ENCODE results near the gene CSRP3.

Gene CSRP3

DNA sequence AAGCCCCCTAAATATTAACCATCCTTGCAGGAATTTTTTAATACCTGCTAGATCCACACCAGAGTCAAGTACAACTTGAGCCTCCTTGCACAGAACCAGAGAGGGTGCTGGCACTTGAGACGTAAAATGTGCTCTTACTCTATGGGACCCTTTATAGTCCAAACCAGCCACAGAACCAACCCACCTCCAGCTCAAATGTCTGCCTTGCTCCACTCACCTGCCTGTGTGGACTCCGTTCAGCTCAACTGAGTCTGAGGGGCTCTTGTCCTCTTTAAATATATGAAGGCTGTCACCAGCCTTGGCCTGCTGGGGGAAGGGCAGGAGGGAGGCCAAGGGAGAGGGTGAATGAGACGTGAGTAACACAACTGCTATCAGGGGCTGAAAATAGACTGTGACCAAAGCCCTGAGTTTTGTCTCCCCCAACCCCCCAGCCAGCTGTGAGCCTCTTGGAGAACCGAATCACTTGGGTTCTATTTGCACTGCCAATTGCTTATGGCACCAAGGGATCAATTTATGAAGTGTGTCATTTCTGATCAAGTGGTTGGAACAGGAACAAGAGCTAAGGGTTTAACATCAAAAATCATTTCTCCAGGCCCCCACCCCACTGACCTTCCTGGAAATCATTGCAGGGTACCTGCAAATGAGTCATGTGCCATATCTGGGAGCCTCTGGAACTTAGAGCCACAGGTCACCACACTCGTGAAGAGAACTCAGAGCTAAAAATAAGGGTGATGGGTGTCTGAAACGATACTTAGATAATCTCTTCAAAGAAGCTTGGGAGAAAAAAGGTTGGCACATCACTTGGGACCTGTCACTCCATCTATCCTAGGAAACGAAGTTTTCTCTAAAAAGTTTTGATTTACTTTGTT is at the start of gene CSRP3:
Gene CSRP3 (minus strand): TSS at position 247 of the 869 bp plus-strand sequence. CDS start 9,535 bp downstream, outside the sequence.
- no peak for DNase-seq (ENCODE audit: low spot score)

DNA sequence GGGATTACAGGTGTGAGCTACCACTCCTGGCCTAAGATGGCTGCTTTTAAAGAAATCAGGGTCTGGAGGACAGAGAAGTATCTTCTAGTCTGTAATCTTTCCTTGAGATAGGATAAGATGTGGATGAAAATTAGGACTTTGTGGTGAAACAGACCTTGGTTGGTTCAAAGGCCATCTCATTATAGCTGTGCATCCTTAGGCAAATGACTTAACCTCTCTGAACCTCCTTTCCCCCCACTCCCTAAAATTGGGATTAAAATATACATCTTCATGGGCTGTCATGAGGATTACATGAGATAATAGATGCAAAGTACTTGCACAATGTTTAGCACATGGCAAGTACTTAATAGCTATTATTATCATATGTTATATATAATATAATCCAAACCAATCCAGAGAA is 49.8 kb upstream of the CSRP3 start:
- no peak for DNase-seq (ENCODE audit: low spot score)

DNA sequence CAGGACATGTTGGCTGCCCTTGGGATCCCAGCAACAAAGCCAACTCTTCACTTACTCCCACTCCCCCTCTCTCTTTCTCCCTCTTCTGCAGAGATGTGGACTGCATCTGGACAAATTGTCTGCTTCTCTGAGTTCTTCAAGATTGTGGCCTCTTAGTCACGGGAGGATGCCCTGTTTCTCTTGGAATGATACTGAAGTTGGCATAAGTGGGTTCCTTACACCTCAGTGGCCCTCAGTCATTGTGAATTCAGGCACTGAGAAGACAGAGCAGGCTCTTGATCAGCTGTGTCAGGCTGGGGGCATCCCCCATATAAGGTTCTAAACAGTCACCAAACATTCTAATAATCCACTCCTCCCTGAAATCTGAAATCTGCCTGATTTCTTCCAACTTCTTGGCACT is 45.0 kb upstream of the CSRP3 start:
- DNase-seq (ENCODE audit: low spot score) = no peak

GRCh38 chr11:19245351-19245750 is 43.6 kb upstream of the CSRP3 start:
- DNase-seq (ENCODE audit: low spot score) = no peak

- no peak for DNase-seq (ENCODE audit: low spot score)
Measured at GRCh38 chr11:19244621-19245020, 42.8 kb upstream of the CSRP3 start.

GRCh38 chr11:19244084-19244483 is 42.3 kb upstream of the CSRP3 start:
- no peak for DNase-seq (ENCODE audit: low spot score)

- no peak for DNase-seq (ENCODE audit: low spot score)
Measured at GRCh38 chr11:19243613-19244012, 41.8 kb upstream of the CSRP3 start.

DNA sequence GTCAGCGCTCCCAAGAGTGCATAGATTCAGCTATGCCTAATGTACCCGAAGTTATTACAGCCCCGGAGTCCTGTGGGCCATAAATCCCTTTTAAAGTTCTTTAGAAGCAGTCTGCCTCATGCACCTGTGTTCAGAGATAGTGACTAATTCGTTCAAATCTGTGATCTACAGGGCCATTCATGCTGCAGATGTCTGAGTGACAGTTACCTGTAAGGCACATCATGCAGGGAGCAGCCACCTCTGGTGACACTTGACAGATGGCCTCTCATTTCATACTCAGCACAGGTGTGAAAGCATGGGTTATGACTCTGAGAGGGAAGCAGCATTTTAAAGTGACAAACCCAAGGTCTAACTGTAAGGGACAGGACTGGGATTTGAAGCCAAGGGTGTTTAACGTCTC is 41.4 kb upstream of the CSRP3 start:
- DNase-seq (ENCODE audit: low spot score) = no peak

DNA sequence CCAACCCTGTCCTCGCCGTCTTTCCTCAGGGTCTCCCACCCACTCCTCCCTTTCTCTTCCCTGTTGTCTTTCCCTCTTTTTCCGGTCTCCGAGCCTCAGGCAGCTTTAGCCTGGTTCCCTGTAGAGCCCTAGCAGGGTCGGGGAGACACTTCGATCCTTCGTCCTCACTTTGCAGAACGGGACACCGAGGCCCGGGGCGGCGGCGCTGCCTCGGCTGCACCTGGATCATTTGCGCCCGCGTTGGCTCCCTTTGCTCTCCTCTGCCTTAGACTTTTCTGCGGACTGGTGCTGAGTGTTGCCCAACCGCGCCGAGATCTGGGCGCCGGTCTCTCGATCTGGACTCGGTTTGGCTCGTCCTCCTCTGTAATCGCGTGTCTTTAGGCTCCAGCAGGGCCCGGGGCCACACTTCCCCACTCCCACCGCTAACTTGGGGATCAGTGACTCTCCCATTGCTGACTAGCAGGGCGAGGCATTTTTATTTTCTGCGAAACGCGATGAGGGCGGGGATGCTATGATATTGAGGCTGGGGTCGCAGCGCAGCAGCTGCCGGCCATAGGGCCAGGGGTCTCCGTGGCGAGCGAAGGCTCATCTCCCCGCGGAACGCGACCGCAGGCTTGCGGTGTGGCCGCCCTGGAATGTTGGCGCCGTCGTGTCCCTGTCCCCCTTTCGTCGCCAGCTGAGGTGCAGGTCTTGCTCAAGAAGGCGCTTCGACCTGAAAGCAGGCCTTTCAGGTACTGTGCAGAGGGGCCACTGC is 40.6 kb upstream of the CSRP3 start:
- no peak for DNase-seq (ENCODE audit: low spot score)

- DNase-seq (ENCODE audit: low spot score) = no peak
Measured at GRCh38 chr11:19241260-19242178, 39.7 kb upstream of the CSRP3 start.

GRCh38 chr11:19240420-19241259 is 38.9 kb upstream of the CSRP3 start, which contains the start of gene E2F8:
TSS of gene E2F8 (minus strand) at chr11:19240945. CDS start at chr11:19240121, 824 bp downstream.
- DNase-seq (ENCODE audit: low spot score) = peak; percentile 90

- no peak for DNase-seq (ENCODE audit: low spot score)
Measured at GRCh38 chr11:19239039-19239438, 37.3 kb upstream of the CSRP3 start.

DNA sequence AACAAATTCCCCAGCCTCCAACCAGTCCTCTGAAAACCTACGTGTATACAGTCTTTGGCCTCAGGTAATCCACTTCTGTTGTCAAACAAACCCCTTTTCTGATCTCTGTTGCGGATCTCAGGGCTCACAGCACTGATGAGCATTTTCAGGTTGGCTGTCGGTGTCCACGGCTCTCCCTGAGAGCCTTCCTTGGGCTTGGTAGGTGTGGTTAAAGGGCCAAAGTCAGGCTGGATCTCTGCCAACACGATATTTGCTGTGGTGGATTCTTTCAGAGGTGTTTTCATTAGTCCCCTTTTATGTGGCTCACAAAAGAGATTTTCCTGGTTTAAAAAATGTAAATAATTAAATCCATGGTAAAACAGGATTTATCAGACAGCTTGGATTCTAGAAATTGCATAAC is 36.0 kb upstream of the CSRP3 start:
- DNase-seq (ENCODE audit: low spot score) = no peak

DNA sequence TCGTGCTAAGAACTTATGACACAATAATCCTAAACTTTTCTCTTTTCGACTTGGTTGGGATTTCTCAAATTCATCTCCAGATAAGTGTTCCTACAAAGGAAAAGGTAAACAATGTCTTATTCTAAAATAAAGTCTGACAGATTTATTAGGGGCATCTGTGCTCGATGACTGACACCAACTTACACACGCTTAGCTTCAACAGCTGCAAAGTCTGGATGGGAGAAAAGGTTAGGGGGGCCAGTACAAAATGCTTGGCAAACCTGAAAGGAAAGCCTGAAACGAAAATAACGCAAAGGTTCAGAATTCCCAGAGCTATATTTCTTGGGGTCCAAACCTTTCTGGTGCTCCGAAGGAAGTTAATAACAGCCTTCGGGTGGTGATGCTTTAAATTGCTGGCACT is 35.6 kb upstream of the CSRP3 start:
- no peak for DNase-seq (ENCODE audit: low spot score)

DNA sequence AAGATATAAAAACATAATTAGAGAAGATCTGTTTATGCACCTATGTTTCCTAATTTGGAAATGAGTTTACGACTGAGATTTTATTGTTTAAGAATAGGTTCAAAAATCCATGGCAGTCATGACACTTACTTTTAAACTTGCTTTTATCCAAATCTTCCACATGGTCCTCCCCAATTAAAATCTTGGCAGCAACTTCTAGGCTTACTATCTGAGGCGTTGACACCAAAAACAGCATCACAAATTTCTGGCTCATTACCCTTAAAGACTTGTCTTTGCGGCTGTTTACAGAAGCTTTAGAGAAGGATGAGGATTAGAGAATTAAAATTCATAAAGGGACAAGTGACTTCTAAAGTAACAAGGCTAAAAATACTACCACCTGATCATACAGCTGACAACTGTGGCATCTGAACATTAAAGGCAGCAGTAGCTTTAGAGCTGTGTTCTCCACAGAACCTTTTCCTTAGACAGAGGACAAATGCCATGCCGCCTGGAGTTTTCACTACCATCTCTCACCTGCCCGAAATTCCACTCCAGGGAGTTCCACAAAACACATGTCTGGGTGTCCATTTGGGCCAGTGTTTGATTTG is 32.5 kb upstream of the CSRP3 start:
- DNase-seq (ENCODE audit: low spot score) = no peak

DNA sequence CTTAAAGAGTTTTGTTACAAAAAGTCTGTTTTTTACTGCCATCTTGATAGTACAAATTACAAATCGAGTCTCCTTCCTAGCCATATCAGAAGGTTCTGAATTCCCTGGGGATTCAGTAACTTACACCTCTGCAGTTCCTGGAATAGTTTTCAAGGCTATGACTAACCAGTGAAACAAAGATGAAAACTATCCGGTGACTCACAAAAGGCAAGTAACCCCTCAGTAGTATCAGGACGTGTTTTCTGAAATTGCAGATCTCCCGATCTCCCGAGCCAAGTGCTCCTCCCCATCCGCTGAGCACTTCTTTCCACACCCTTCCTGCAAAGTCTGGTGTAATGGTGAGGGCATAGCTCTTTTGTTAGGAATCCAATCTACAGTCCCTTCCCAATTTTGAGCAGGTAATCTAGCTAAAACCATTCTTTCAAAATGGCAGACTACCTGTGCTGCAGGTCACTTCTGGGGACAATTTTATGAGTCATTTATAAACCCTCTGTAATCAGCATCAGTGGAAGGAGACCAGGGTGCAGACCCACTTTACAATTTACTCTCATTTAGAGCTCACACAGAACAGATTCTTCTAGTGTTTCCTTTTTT is 31.2 kb upstream of the CSRP3 start:
- no peak for DNase-seq (ENCODE audit: low spot score)

- DNase-seq (ENCODE audit: low spot score) = no peak
Measured at GRCh38 chr11:19229671-19230070, 27.9 kb upstream of the CSRP3 start.

- no peak for DNase-seq (ENCODE audit: low spot score)
Measured at GRCh38 chr11:19228968-19229367, 27.2 kb upstream of the CSRP3 start.

DNA sequence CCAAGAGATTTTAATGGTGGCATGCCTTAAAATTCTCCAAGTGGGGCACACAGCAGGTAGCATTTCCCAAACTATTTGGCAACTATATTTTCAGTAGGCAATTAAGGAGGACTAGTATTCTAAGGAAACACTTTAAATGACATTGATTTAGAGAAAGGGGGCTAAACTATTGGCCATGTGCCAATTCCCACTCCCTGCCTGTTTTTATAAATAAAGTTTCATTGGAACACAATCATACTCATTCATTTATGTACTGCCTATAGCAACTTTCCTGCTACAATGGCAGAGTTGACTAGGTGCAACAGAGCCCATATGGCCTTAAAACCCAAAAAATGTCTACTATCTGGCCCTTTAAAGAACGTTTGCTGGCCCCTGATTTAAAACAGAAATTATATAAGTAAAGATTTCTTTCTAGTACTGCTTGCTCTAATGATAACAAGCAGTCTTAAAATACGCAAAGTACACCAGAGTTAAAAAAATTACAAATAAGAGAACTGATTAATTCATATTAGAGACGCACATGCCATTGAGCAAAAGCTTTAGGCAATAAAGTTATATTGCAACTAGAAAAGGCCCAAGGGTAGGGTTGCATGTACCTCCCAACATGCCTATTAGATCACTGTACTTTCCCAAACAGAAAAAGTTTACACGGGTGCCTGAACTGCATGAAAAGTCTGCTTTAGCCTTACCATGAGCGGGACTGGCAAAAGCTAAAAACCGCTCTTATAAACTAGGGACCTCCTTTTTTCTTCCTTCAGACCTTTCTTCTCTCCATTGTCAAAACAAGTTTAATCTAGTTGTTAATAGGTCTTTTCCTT is 24.8 kb upstream of the CSRP3 start:
- no peak for DNase-seq (ENCODE audit: low spot score)
